Measurements from ENCODE around the gene EGFLAM. TPM values are rescaled to one million over a fixed set of nuclear protein-coding genes. Genes with fewer than 3 reads are reported as not detected.

Gene EGFLAM
- total RNA-seq, 1 donor from 2014 or later: 0.12 TPM

GRCh38 chr5:38472541-38472940 is 214.2 kb downstream of the EGFLAM start:
- no peak for DNase-seq (ENCODE audit: low spot score)

DNA sequence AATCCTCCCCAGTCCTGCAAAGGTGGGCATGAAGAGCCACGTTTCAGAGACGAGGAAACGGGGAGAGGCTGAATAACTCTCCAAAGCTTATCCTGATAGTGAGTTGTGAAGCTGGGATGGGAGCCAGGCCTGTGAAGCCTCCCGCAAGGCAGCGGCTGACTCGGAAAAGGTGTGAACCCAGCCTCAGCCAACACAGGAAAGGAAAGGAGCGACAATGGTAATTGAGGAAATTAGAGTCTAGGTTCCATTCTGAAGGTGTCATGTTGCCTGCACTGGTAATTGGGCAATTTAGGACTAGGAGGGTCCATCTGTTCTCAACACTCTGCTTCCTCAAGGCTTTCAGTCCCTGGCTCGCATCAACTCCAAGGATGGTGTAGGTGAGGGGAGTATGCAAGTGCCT is 214.6 kb downstream of the EGFLAM start:
- TF ChIP-seq CTCF (IDR thresholded peaks at IDR 0.05): no peak
- no peaks in the 10 kb centered on the region for H3K27me3 Mint-ChIP-seq (ENCODE audit: low read depth)
- peaks cover 16% of the 10 kb centered on the region for H3K4me1 Mint-ChIP-seq (ENCODE audit: low read depth)
- no peaks in the 10 kb centered on the region for H3K36me3 Mint-ChIP-seq (ENCODE audit: low read depth)
- no peak for DNase-seq (ENCODE audit: low spot score)
- H3K9me3 Mint-ChIP-seq (ENCODE audit: low read depth): no peaks in the 10 kb centered on the region
- H3K4me3 Mint-ChIP-seq (ENCODE audit: unreplicated experiment): no peak overlapping the region
- no peak overlapping the region for H3K27ac Mint-ChIP-seq (ENCODE audit: unreplicated experiment)

More at GRCh38 chr5:38472541-38472940, 214.2 kb downstream of the EGFLAM start:
- H3K27me3 Mint-ChIP-seq (ENCODE audit: low read depth): no peaks in the 10 kb centered on the region
- TF ChIP-seq CTCF (IDR thresholded peaks at IDR 0.05): no peak
- no peak overlapping the region for H3K4me3 Mint-ChIP-seq (ENCODE audit: unreplicated experiment)
- peaks cover 20% of the 10 kb centered on the region for H3K4me1 Mint-ChIP-seq (ENCODE audit: low read depth)
- no peaks in the 10 kb centered on the region for H3K36me3 Mint-ChIP-seq (ENCODE audit: low read depth)
- H3K27ac Mint-ChIP-seq (ENCODE audit: unreplicated experiment): no peak overlapping the region
- H3K9me3 Mint-ChIP-seq (ENCODE audit: low read depth): no peaks in the 10 kb centered on the region

DNA sequence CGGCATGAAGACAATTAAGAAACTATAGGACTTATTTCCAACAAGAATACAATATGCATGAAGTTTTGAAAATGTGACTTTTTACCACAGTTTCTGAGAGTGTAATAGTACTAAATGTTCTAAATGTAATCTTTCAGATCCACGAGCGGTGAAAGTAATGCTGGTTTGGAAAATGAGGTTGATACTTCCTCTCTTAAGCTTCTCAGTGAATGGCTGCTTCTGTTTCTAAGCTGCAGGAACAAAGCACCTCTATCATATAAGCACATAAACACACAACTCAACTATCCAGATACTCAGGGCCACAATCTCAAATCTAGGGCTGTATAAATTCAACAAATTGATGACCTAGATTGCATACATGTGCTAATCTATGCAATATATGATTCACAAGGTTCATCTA is 219.8 kb downstream of the EGFLAM start:
- no peak overlapping the region for H3K27ac Mint-ChIP-seq (ENCODE audit: unreplicated experiment)
- no peak for TF ChIP-seq CTCF (IDR thresholded peaks at IDR 0.05)

DNA sequence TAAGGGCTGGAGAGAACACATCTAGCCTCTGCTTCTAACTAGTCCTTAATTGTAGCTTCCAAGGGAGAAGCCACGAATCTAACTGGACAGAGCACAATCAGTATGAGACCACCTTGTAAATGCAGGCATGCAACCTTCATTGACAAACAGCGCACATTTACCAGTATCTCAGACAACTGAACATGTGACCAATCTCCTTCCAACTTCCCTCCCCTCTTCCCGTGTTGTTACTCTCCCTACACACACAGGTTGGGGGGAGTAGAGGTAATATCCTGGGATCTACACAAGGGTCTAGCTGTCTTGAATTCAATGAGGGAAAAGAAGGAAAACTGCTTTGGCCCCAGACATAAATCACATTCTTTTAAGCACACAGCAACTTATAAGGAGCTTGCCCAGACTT is 220.5 kb downstream of the EGFLAM start:
- no peaks in the 10 kb centered on the region for H3K4me1 Mint-ChIP-seq (ENCODE audit: low read depth)
- no peaks in the 10 kb centered on the region for H3K9me3 Mint-ChIP-seq (ENCODE audit: low read depth)
- TF ChIP-seq CTCF (IDR thresholded peaks at IDR 0.05): no peak
- H3K27ac Mint-ChIP-seq (ENCODE audit: unreplicated experiment): no peak overlapping the region
- DNase-seq (ENCODE audit: low spot score): no peak
- H3K27me3 Mint-ChIP-seq (ENCODE audit: low read depth): no peaks in the 10 kb centered on the region
- H3K36me3 Mint-ChIP-seq (ENCODE audit: low read depth): peaks cover 4% of the 10 kb centered on the region
- H3K4me3 Mint-ChIP-seq (ENCODE audit: unreplicated experiment): no peak overlapping the region

More for the DNA sequence above, 219.8 kb downstream of the EGFLAM start:
- Mint-ChIP-seq H3K9me3 (ENCODE audit: low read depth) (no peaks in the 10 kb centered on the region), H3K4me3 (ENCODE audit: unreplicated experiment) (no peak overlapping the region), H3K4me1 (ENCODE audit: low read depth) (no peaks in the 10 kb centered on the region), H3K36me3 (ENCODE audit: low read depth) (peaks cover 3% of the 10 kb centered on the region), H3K27me3 (ENCODE audit: low read depth) (no peaks in the 10 kb centered on the region)
- DNase-seq (ENCODE audit: low spot score): no peak

DNA sequence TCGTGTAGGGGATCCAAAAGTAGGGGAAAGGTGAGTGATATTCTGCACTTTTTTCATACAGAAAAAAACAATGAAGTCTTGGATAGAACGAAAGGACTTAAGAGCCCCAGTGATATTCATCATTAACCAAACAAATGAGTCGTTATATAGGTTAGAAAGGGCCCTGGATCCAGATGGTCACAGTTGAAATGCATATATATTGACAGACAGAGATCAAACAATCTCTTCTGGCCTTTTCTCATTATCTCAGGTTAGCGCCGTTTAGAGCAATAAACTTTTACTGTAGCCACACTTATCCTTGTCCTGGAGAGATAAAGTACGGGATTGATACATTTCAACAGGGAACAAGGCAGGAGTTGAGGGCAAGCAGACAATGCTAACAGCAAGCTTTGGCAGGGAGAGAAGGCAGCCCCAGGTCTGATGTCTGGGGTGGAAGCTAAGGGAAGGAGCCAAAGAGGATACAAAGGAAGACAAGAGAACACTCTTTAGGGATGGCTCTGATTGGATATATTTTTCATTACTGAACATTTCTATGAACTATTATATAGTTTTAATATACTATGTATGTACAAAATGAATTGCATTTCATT is 221.1 kb downstream of the EGFLAM start:
- no peak for TF ChIP-seq CTCF (IDR thresholded peaks at IDR 0.05)
- H3K4me3 Mint-ChIP-seq (ENCODE audit: unreplicated experiment): no peak overlapping the region
- H3K4me1 Mint-ChIP-seq (ENCODE audit: low read depth): no peaks in the 10 kb centered on the region
- no peaks in the 10 kb centered on the region for H3K27me3 Mint-ChIP-seq (ENCODE audit: low read depth)
- DNase-seq (ENCODE audit: low spot score): no peak
- H3K9me3 Mint-ChIP-seq (ENCODE audit: low read depth): no peaks in the 10 kb centered on the region
- no peak overlapping the region for H3K27ac Mint-ChIP-seq (ENCODE audit: unreplicated experiment)
- peaks cover 7% of the 10 kb centered on the region for H3K36me3 Mint-ChIP-seq (ENCODE audit: low read depth)
